Measurements from ENCODE around the gene ARL14.

- TF ChIP-seq TAF1 (conservative IDR thresholded peaks at IDR 0.05) (no peak), REST (IDR thresholded peaks at IDR 0.05) (no peak), CTCF (IDR thresholded peaks at IDR 0.05; ENCODE audit: low read depth, low read length, missing input control) (no peak), HNF4G (IDR thresholded peaks at IDR 0.05) (no peak), GABPA (IDR thresholded peaks at IDR 0.05 in 1 of 2, conservative IDR thresholded peaks at IDR 0.05 in 1 of 2) (no peak), MAX (IDR thresholded peaks at IDR 0.05) (no peak), FOXA2 (IDR thresholded peaks at IDR 0.05) (no peak), RAD21 (IDR thresholded peaks at IDR 0.05) (peak in 1 of 2 donors; percentile 14), JUND (IDR thresholded peaks at IDR 0.05) (no peak)
Observed at GRCh38 chr3:160671231-160671630, 5.7 kb upstream of the ARL14 start.

Data from liver (tissue), 3 donors.